ENCODE measurements around the gene CHAF1A. TPM values are rescaled to one million over a fixed set of nuclear protein-coding genes. Genes with fewer than 3 reads are reported as not detected.

CHAF1A gene
- total RNA-seq, 2 experiments from 2014 or later: 57.3 to 65.1 TPM

- H3K4me3 Mint-ChIP-seq: no peak overlapping the region
- intact Hi-C loops (cut with micrococcal nuclease): no loop called here
- no peaks in the 10 kb centered on the region for H3K36me3 Mint-ChIP-seq (ENCODE audit: low read depth)
- no peaks in the 10 kb centered on the region for H3K27me3 Mint-ChIP-seq (ENCODE audit: low read depth)
- no peaks in the 10 kb centered on the region for H3K9me3 Mint-ChIP-seq
- peaks cover 63% of the 10 kb centered on the region for H3K4me1 Mint-ChIP-seq (ENCODE audit: low read depth)
- H3K27ac Mint-ChIP-seq: no peak overlapping the region
- no peak for DNase-seq
- CTCF ChIA-PET: interaction anchor here (1.2 kb wide), 1 partner anchor 11 kb away, joined by 3 read pairs; no protein-coding TSS in a partner anchor
Measured at GRCh38 chr19:4376028-4376670, 26.3 kb upstream of the CHAF1A start.

DNA sequence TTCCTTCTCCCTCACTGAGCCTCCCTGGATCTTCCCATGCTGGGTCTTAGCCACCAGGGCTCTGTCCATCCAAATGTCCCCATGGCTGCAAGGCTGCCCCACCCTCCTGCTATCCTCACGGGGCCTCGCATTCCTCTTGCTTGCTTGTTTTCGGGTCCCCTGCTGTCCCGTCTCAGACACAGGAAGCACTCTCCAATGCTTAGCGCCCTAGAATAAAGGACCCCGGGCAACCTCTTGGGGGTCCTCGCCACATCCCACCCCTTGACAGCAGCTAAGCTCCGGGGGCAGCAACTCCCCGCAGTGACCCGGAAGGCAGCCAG is 25.8 kb upstream of the CHAF1A start:
- DNase-seq: no peak
- intact Hi-C loops (cut with micrococcal nuclease): no loop called here
- Mint-ChIP-seq H3K27me3 (ENCODE audit: low read depth) (no peaks in the 10 kb centered on the region), H3K36me3 (ENCODE audit: low read depth) (no peaks in the 10 kb centered on the region), H3K4me1 (ENCODE audit: low read depth) (peaks cover 64% of the 10 kb centered on the region), H3K4me3 (no peak overlapping the region), H3K9me3 (no peaks in the 10 kb centered on the region), H3K27ac (no peak overlapping the region)
- CTCF ChIA-PET: interaction anchor here (1.2 kb wide), 1 partner anchor 11 kb away, joined by 3 read pairs; no protein-coding TSS in a partner anchor

DNA sequence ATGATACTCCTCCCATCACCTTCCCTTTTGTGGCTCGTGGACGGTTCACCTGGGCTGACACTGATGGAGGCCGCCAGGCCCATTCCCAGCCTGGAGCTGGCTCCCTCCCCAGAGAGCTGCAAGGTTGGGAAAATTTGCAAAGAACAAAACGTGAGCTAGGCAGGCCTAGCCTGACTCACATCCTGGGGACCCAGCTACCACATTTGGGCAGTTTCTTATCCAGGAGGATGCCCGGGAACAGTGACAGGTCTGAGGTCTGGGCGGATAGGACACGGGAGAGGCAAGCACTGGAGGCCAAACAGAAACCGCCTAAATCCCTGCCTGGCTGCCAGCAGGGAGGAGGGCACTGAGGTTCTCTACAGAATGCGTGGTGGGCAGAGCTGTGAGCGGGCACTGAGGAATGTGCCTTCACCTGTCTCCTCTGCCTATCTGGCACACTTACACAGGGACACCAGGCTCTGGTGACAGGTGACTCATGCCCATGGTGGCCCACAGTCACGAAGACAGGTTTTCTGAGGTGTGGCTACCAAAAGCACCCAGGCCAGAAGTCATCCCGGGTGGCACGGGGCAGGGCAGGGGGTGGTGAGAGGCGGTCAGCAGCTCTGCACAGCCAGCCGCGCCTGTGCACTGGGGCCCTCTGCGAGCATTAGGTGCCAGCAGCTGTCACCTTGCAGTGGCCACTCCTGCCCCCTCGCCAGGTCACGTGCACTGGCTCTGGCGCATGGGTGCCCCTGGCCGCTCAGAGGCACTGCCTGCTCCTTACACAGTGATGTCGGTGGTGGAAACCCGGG is 25.3 kb upstream of the CHAF1A start:
- Mint-ChIP-seq H3K4me1 (ENCODE audit: low read depth) (peaks cover 65% of the 10 kb centered on the region), H3K36me3 (ENCODE audit: low read depth) (no peaks in the 10 kb centered on the region), H3K9me3 (no peaks in the 10 kb centered on the region), H3K27ac (peak overlapping the region; percentile 63), H3K4me3 (no peak overlapping the region), H3K27me3 (ENCODE audit: low read depth) (no peaks in the 10 kb centered on the region)
- CTCF ChIA-PET: interaction anchor here (1.2 kb wide), 1 partner anchor 12 kb away, joined by 3 read pairs; no protein-coding TSS in a partner anchor
- DNase-seq: no peak
- intact Hi-C loops (cut with micrococcal nuclease): no loop called here

GRCh38 chr19:4378886-4379285 is 23.6 kb upstream of the CHAF1A start:
- intact Hi-C loops (cut with micrococcal nuclease): loop anchor here (1.0 kb wide), 2 partner anchors 10 to 21 kb away; partner anchors contain the start of gene SH3GL1
- DNase-seq: no peak
- H3K27ac Mint-ChIP-seq: peak overlapping the region; percentile 80
- H3K4me1 Mint-ChIP-seq (ENCODE audit: low read depth): peaks cover 66% of the 10 kb centered on the region
- H3K4me3 Mint-ChIP-seq: no peak overlapping the region
- H3K36me3 Mint-ChIP-seq (ENCODE audit: low read depth): peaks cover 2% of the 10 kb centered on the region
- CTCF ChIA-PET: interaction anchor here (1.2 to 1.7 kb wide), 2 partner anchors 9 to 112 kb away, joined by 3 to 5 read pairs; no protein-coding TSS in a partner anchor
- H3K9me3 Mint-ChIP-seq: no peaks in the 10 kb centered on the region
- no peaks in the 10 kb centered on the region for H3K27me3 Mint-ChIP-seq (ENCODE audit: low read depth)

GRCh38 chr19:4379383-4380253 is 22.8 kb upstream of the CHAF1A start:
- Mint-ChIP-seq H3K4me3 (peak overlapping the region; percentile 55), H3K27ac (peak overlapping the region; percentile 80), H3K9me3 (no peaks in the 10 kb centered on the region), H3K27me3 (ENCODE audit: low read depth) (no peaks in the 10 kb centered on the region), H3K4me1 (ENCODE audit: low read depth) (peaks cover 63% of the 10 kb centered on the region), H3K36me3 (ENCODE audit: low read depth) (peaks cover 2% of the 10 kb centered on the region)
- intact Hi-C loops (cut with micrococcal nuclease): loop anchor here (1.0 kb wide), 2 partner anchors 10 to 21 kb away; partner anchors contain the start of gene SH3GL1
- DNase-seq: peak; percentile 56
- CTCF ChIA-PET: interaction anchor here (0.8 to 2.1 kb wide), 4 partner anchors 10 to 146 kb away, joined by 3 to 9 read pairs (median 4); partner anchors contain the start of gene SH3GL1

- no peaks in the 10 kb centered on the region for H3K27me3 Mint-ChIP-seq (ENCODE audit: low read depth)
- peaks cover 2% of the 10 kb centered on the region for H3K36me3 Mint-ChIP-seq (ENCODE audit: low read depth)
- DNase-seq: peak; percentile 69
- peak overlapping the region; percentile 80 for H3K27ac Mint-ChIP-seq
- H3K4me1 Mint-ChIP-seq (ENCODE audit: low read depth): peaks cover 63% of the 10 kb centered on the region
- peak overlapping the region; percentile 55 for H3K4me3 Mint-ChIP-seq
- H3K9me3 Mint-ChIP-seq: no peaks in the 10 kb centered on the region
- CTCF ChIA-PET: interaction anchor here (0.6 to 2.1 kb wide), 4 partner anchors 11 to 145 kb away, joined by 3 to 9 read pairs (median 4); partner anchors contain the start of gene SH3GL1
- intact Hi-C loops (cut with micrococcal nuclease): no loop called here
Measured at GRCh38 chr19:4380254-4380727, 22.1 kb upstream of the CHAF1A start.

DNA sequence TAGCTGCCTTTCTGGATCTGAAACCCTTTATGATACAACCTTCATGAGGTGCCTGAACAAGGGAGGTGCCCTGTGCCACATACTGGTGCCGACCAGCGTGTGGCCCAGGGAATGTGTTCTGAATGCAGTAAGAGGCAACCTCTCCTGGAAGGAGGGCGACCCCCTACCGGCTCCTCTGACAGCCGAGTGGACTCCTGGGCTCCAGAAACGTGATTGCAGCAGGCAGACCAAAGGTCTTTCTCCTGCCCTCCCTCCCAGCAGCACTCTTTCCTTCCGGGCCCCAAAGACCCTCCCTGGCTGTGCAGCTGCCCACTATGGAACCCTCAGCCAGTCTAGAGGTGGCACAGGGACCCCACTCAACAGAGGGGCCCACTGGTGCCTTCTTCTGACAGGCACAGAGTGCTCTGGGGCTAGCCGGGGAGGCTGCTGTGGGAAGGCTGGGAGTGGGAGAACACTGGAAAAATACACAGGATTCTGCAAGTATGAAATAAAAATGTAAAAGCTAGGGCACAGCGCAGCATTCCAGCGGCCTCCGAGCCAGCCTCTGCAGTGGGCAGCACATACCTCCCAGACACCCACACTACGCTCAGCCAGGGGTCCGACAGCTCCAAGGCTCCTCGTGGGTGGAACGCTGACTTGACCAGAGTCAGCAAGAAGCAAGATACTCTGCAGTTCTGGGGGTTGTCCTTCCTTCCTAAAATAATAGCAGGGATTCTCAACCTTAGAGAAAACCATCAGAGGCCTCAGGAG is 17.0 kb upstream of the CHAF1A start:
- no peaks in the 10 kb centered on the region for H3K27me3 Mint-ChIP-seq (ENCODE audit: low read depth)
- no peaks in the 10 kb centered on the region for H3K9me3 Mint-ChIP-seq
- CTCF ChIA-PET: interaction anchor here (0.6 to 1.1 kb wide), 2 partner anchors 16 to 502 kb away, joined by 3 read pairs; no protein-coding TSS in a partner anchor
- DNase-seq: no peak
- H3K36me3 Mint-ChIP-seq (ENCODE audit: low read depth): peaks cover 2% of the 10 kb centered on the region
- intact Hi-C loops (cut with micrococcal nuclease): no loop called here
- no peak overlapping the region for H3K4me3 Mint-ChIP-seq
- H3K27ac Mint-ChIP-seq: no peak overlapping the region
- peaks cover 28% of the 10 kb centered on the region for H3K4me1 Mint-ChIP-seq (ENCODE audit: low read depth)

GRCh38 chr19:4386041-4386782 is 16.2 kb upstream of the CHAF1A start:
- Mint-ChIP-seq H3K9me3 (no peaks in the 10 kb centered on the region), H3K27me3 (ENCODE audit: low read depth) (no peaks in the 10 kb centered on the region), H3K27ac (no peak overlapping the region), H3K4me3 (no peak overlapping the region), H3K4me1 (ENCODE audit: low read depth) (peaks cover 28% of the 10 kb centered on the region), H3K36me3 (ENCODE audit: low read depth) (peaks cover 3% of the 10 kb centered on the region)
- CTCF ChIA-PET: interaction anchor here (0.6 kb wide), 1 partner anchor 501 kb away, joined by 3 read pairs; no protein-coding TSS in a partner anchor
- no peak for DNase-seq
- intact Hi-C loops (cut with micrococcal nuclease): no loop called here

DNA sequence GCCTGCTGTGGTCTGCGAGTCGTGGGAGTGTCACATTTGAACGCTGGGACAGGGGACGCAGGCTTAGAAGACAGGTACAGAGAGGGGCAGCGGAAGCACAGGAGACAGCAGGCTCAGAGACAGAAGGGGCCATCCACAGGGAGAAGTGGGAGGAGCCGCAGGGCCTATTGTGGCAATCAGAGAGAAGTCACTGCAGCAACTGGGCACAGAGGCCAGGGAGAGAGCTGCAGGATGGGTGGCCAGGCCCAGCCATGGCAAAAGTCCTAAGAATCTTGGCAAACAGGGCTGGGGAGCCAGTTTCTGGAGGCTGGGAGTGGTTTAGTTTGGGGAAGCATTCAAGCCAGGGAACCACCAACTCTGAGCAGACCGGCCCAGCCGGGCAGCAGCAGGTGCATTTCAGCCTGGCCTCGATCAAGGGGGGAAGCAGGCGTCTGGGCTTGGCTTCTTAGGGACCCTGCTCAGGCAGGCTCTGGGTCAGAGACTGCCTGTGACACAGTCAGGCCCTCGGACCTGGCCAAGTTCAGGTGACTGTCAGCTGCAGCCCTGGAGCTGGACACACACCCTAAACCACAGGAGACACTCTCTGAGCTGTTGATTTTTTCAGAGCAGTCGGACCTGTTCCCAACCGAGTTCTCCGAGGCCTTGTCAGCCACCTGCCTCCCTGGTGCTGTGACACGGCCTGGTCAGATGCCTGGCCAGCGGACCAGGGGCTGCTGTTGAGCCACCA is 13.9 kb upstream of the CHAF1A start:
- Mint-ChIP-seq H3K27me3 (ENCODE audit: low read depth) (no peaks in the 10 kb centered on the region), H3K4me1 (ENCODE audit: low read depth) (peaks cover 38% of the 10 kb centered on the region), H3K4me3 (no peak overlapping the region), H3K36me3 (ENCODE audit: low read depth) (peaks cover 3% of the 10 kb centered on the region), H3K9me3 (no peaks in the 10 kb centered on the region), H3K27ac (no peak overlapping the region)
- intact Hi-C loops (cut with micrococcal nuclease): no loop called here
- DNase-seq: no peak
- CTCF ChIA-PET: interaction anchor here (0.7 kb wide), 1 partner anchor 19 kb away, joined by 3 read pairs; no protein-coding TSS in a partner anchor

GRCh38 chr19:4389064-4389375 is 13.4 kb upstream of the CHAF1A start:
- intact Hi-C loops (cut with micrococcal nuclease): no loop called here
- no peak overlapping the region for H3K27ac Mint-ChIP-seq
- CTCF ChIA-PET: no interaction called here

More at GRCh38 chr19:4389064-4389375, 13.4 kb upstream of the CHAF1A start:
- Mint-ChIP-seq H3K9me3 (no peaks in the 10 kb centered on the region), H3K27me3 (ENCODE audit: low read depth) (no peaks in the 10 kb centered on the region), H3K4me3 (no peak overlapping the region), H3K36me3 (ENCODE audit: low read depth) (peaks cover 2% of the 10 kb centered on the region), H3K4me1 (ENCODE audit: low read depth) (peaks cover 39% of the 10 kb centered on the region)
- no peak for DNase-seq

Measured in activated naive CD4-positive, alpha-beta T cell treated with anti-CD3 and anti-CD28 coated beads for 36 hours (primary cell).